GM12892 (cell line): ENCODE results near the gene LTB4R2.

Experiments used
- POLR2A ChIP-seq: IDR thresholded peaks from 2 replicates; pipeline ENCODE4 v1.6.1; 2011; ENCODE audit warnings: low read depth, low read length, control low read depth
- POLR2AphosphoS5 ChIP-seq: IDR thresholded peaks from 2 replicates; pipeline ENCODE4 v1.6.1; 2011; ENCODE audit warnings: low read depth, low read length, control low read depth

DNA sequence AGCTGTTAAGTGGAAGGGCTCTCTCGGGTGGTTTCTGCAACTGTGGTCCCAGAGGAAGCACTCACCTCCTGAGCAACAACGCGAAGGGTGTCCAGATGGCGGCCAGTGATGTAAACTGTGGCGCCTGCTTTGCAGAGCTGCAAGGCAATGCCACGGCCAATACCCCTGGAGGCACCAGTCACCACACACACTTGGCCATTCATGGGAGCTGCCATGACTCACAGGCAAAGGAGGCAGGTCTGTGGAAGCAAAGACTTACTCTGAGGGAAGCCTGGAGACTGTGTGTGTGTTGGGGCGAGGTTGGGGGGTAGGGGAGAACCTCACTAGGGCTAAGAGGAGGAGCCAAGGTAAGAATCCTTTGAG, 11.1 kb upstream of the LTB4R2 start:
- TF ChIP-seq POLR2AphosphoS5 (no peak), POLR2A (no peak)
